Measurements from ENCODE around the gene BEST2. TPM values are rescaled to one million over a fixed set of nuclear protein-coding genes. Genes with fewer than 3 reads are reported as not detected.
"Not testable (repeated sequence)": the region's sequence is repeated elsewhere in the genome, so short reads cannot be mapped to it uniquely, and the experiment has no call there.

Gene BEST2
- total RNA-seq (2014; rRNA removed; shearing (Covaris generic)): not detected in 2 replicates

GRCh38 chr19:12751635-12752034, at the start of gene BEST2:
TSS of gene BEST2 (plus strand) at chr19:12751791. CDS start at chr19:12752593, 802 bp downstream.
- no peak for DNase-seq (ENCODE audit: low read depth)

- peak; percentile 38 for DNase-seq (ENCODE audit: low read depth)
Observed at GRCh38 chr19:12703046-12703445, 48.5 kb upstream of the BEST2 start.

DNA sequence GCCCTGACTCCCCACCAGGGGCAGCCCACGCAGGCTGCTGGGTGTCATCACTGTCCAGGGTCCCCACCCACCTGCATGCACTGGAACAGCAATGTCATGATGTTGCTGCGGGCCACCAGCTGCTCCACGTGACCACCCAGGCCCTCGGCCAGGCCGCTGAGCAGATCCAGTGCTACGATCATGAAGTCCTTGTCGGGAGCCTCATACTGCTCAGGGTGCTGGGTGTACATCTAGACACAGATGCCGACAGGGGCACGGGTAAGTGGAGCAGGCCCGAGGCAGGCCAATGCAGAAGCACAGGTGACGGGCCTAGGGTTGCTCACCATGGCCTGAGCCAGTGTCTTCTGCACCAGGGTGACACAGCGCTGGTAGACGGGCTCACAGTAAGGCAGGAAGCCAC, 46.4 kb upstream of the BEST2 start:
- no peak for DNase-seq (ENCODE audit: low read depth)

GRCh38 chr19:12705654-12706331, 45.8 kb upstream of the BEST2 start:
- no peak for DNase-seq (ENCODE audit: low read depth)

DNA sequence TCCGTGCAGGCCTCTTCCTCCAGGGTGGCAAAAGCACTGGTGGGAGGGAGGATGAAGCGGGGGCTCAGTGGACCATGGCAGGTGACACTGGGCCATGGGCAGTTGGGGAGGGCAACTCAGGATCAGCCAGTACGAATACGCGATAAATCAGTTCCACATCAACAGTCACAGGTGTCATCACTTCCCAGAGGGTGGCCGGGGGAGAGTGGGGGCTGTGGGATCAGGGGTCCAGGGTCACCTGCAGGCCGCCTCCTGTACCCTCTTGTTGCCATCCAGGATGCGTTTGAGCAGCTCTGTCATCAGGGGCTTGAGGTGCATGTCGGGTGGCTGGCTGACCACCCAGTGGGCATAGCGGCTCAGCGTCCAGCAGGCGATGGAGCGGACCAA, 45.3 kb upstream of the BEST2 start:
- DNase-seq (ENCODE audit: low read depth): no peak

DNA sequence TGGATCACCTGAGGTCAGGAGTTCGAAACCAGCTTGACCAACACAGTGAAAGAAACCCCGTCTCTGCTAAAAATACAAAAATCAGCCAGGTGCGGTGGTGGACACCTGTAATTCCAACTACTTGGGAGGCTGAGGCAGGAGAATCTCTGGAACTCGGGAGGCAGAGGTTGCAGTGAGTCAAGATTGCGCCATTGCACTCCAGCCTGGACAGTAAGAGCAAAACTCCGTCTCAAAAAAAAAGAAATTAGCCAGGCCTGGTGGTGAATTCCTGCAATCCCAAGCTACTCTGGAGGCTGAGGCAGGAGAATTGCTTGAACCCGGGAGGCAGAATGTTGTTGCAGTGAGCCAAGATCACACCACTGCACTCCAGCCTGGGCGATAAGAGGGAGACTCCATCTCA, 43.0 kb upstream of the BEST2 start:
- no peak for DNase-seq (ENCODE audit: low read depth)

GRCh38 chr19:12711187-12711586, 40.4 kb upstream of the BEST2 start:
- no peak for DNase-seq (ENCODE audit: low read depth)

DNA sequence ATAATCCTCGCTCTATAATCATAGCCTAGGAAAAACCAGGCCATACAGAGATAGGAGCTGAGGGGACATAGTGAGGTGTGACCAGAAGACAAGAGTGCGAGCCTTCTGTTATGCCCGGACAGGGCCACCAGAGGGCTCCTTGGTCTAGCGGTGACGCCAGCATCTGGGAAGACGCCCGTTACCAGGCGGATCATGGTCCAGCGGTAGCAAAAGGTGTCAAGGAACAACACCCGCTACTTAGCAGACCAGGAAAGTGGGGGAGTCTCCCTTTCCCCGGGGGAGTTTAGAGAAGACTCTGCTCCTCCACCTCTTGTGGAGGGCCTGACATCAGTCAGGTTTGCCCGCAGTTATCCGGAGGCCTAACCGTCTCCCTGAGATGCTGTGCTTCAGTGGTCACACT, 39.5 kb upstream of the BEST2 start:
- DNase-seq (ENCODE audit: low read depth): not testable (repeated sequence)

- DNase-seq (ENCODE audit: low read depth): not testable (repeated sequence)
Observed at GRCh38 chr19:12713304-12713703, 38.3 kb upstream of the BEST2 start.

- no peak for DNase-seq (ENCODE audit: low read depth)
Observed at GRCh38 chr19:12715102-12715501, 36.5 kb upstream of the BEST2 start.

GRCh38 chr19:12715929-12716328, 35.7 kb upstream of the BEST2 start:
- no peak for DNase-seq (ENCODE audit: low read depth)

- no peak for DNase-seq (ENCODE audit: low read depth)
Observed at GRCh38 chr19:12720296-12720695, 31.3 kb upstream of the BEST2 start.

DNA sequence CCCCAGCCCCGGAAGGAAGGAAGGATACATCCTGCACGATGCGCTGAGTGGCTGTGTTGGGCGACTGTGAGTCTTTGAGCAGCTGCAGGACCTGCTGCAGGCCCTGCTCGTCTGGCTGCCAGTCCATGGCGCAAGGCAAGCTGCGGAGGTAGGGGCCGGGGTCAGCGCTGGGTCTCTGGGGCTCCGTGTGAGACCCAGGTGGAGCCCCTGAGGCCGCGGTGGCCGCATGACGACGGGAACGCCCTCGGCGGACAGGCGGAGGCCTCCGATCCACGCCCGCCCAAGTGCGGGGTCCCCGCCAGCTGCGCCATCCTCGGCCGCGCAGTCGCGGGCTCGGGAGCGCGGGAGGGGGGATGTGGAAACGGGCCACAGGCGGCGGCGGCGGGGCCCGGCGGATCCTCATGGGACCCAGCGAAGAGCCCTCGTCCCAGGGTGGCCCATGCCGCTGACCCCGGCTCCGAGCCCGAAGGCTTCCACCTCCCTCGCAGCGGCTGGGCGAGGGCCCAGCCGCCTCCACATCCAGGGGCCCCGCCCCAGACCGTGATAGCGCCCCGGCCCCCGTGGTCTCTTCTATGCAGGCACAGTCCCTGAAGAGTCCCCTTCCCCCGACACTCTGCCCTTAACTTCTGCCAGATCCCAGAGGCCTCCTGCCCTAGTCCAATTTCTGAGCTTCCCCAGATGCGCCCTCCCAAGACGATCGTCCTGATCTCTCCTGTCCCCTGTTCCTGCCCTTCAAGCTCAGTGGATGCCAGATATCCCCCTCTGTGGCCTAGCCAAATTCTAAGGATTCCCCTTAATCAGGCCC, 30.5 kb upstream of the BEST2 start:
- no peak for DNase-seq (ENCODE audit: low read depth)

DNA sequence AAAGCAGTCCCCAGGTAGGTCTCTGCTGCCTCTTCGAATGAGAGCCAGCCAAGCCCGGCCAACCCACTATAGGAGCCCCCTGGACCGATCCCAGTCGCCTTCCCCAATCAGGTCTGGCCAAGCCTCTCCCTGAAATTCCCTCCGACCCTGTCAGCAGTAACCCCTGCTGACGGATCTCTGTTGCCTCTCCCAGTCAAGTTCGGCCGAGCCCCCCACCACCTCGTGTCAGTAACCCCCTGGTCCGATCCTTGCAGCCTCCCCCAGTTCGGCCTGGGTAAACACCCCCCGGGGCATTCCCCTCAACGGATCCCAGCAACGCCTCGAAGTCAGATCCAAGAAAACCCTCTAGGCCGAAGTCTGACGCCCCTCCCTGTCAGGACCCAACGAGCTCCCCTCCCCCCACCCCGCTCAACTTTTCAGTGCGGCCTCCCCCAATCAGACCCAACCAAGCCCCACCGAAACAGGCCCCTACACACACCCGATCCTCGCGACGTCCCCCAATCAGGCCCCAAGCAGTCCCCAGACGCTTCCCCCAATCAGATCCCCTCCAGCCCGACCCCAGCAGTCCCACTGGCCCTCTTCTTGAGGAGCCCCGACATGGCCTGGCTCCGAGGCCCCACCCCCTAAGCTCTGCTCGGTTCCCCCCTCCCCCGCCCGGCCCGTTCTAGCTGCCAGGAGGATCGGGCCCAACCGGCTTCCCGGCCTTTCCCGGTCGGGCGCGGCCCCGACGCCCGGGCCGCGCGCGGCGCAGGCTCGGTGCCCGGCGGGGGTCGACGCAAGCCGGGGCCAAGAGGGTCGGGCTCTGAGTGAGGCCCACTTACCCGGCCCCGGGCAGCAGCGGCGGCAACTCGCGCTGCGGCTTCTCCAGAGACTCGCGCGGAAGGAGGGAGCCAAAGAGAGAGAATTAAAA, 29.7 kb upstream of the BEST2 start:
- DNase-seq (ENCODE audit: low read depth): peak; percentile 55

GRCh38 chr19:12722566-12723380, 28.8 kb upstream of the BEST2 start:
- DNase-seq (ENCODE audit: low read depth): peak; percentile 99

- DNase-seq (ENCODE audit: low read depth): peak; percentile 22
Observed at GRCh38 chr19:12723381-12723640, 28.3 kb upstream of the BEST2 start.

- DNase-seq (ENCODE audit: low read depth): peak; percentile 77
Observed at GRCh38 chr19:12723641-12724426, 27.8 kb upstream of the BEST2 start, which contains the start of gene TNPO2. TSS of gene TNPO2 (minus strand) at chr19:12723932. CDS start at chr19:12720977, 2,955 bp downstream.

GRCh38 chr19:12725612-12726011, 26.0 kb upstream of the BEST2 start:
- DNase-seq (ENCODE audit: low read depth): not testable (repeated sequence)

GRCh38 chr19:12726988-12727316, 24.6 kb upstream of the BEST2 start:
- no peak for DNase-seq (ENCODE audit: low read depth)

DNA sequence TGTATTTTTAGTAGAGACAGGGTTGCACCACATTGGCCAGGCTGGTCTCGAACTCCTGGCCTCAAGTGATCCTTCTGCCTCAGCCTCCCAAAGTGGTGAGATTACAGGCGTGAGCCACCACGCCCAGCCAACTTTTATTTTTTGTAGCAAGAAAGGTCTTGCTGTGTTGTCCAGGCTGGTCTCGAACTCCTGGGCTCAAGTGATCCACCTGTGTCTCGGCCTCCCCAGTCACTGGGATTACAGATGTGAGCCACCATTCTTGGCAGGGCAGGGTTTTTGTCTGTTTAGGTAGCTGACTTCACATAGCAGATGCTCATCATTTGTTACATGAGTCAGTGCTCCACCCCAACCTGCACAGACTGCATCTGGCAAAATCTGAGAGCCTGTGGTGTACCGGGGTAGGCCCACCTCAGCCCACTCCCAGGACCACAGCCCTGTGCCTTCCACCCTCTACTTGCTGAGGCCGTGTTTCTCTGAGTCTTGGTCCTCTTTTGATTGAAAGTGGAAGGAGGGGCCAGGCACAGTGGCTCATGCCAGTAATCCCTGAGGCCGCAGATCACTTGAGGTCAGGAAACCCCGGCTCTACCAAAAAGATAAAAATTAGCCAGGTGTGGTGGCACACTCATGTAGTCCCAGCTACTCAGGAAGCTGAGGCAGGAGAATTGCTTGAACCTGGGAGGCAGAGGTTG, 23.7 kb upstream of the BEST2 start:
- no peak for DNase-seq (ENCODE audit: low read depth)
